GM19395 (cell line): ENCODE data around the gene SHOC1.
"Not testable (repeated sequence)": the region's sequence is repeated elsewhere in the genome, so short reads cannot be mapped to it uniquely, and the experiment has no call there.

Source experiments
- ATAC-seq: cut with Tn5 transposase; IDR thresholded peaks from one replicate; pipeline ENCODE4 v1.9.1; 2021; ENCODE audit warnings: mild to moderate bottlenecking, moderate library complexity; ENCODE audit not compliant: unreplicated experiment

SHOC1 gene

DNA sequence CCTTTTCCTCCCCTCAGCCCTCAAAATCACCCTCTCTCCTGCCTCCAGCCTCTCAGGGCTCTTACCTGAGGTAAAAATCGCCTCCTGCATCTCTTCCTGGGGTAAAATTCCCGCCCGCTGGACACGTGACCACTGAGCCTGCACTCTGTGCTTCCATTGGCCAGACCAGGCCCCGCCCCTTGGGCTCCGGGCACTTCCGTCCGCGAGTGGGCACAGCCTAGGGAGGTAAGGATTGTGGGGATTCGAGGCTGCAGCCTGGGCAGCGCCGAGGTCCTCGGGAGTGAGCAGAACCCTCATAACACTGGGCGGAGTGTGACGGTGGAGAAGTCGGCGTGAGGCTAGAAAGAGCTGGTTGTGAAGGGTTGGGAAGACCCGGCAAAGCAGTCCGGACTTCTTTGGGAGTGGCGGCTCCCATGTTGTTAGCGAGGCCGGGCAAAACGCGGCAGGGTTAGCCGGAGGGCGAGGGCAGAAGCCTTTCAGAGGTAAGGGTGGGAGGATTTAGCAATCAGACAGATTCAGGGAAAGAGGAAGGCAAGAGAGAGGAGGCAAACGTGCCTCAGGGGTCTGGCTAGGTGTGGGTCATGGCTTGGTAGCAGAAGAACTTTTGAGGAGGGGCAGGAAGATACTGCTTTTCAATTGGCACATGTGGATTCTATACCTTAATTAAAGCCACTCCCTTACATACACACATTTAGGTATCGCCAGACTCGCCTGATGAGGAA, at the start of gene SHOC1:
TSS of gene SHOC1 (minus strand) at position 103 of the 722 bp plus-strand sequence. CDS start 3,519 bp downstream, outside the sequence.
- no peak for ATAC-seq

DNA sequence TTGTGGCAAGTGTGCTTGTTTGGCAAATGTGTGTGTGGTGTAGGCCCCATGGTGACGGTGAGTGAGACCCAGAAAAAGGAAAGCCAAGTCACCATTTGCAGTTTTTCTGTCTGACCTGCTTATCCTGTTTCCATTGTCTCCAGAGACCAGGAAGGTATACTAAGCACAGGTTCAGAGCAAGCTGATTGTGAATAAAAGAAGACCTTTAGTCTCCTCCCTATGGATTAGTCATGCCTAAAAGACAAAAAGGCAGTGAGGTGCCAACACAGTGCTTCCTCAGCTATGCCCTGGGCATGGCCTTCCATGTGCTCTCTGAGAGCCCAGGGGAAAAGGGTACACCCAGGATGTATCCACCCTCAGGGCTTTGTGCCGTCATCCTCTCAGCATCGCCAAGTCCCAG, 49.2 kb upstream of the SHOC1 start:
- no peak for ATAC-seq

DNA sequence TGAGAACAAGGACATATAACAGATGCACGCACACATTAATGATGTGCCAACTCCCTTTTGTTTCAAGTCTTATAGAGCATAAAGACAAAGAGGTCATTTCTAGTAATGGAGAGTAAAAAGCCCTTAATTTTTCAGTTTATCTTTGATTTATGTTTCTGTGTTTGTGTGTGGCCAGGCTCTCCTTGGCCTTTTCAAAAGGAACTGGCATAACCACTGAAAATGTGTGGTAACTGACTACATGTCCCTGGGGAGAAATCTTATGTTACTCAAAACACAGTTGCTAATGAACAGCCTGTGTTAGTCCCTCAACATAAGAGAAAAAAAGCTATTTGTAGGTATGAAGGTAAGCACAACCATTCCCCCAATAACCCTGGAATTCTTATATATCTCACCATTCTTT, 47.6 kb upstream of the SHOC1 start:
- no peak for ATAC-seq

DNA sequence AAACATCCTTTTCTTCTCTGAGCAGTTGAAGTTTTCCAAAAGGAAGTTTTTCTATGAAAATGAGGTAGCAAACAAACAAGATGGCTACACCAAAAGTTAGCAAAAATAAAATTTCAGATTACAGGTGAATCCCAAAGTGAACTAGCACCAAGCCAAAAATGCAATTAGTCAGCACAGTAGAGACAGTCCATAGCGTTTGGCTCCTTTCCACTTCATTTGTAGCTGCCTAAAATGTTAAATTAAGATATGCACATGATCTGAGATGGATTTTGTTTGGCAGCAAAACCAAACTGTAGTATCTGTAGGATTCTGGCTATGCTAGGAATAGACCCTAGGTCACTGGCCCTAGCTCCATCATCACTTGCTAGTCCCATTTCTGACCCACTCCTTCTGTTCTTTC, 45.7 kb upstream of the SHOC1 start:
- ATAC-seq: no peak

DNA sequence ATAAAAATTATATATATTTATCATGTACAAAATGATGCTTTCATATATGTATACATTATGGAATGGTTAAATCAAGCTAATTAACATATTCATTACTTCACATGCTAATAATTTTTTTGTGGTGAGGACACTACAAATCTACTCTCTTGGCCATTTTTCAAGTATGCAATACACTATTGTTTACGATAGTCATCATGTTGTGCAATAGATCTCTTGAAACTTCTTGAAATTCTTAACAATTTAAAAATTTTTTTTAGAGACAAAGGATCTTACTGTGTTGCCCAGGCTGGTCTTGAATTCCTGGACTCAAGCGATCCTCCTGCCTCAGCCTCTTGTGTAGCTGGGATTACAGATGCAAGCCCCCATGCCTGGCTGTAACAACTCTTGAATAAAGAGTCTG, 45.2 kb upstream of the SHOC1 start:
- no peak for ATAC-seq

- ATAC-seq: peak; percentile 71
These were observed 44.6 kb upstream of the SHOC1 start for GRCh38 chr9:111839387-111839786.

GRCh38 chr9:111838439-111838838, 43.7 kb upstream of the SHOC1 start:
- no peak for ATAC-seq

DNA sequence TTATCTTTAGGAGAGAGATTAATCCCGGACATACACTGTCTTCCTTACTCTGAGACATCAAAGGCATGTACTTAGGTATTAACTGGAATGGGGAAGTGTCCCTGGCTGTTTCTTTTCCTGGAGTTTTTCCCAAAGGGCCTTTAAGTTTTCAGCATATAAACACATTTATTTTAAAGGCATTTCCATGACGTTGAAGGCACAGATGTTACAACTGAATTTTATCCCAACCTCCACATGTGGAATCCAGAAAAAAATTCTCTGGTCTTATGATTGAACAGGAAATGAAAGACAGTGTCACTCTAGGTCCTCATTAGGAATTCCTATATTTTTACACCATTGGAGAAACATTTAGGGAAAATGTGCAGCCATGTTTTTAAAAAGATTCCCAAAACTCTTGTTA, 41.6 kb upstream of the SHOC1 start:
- ATAC-seq: no peak

DNA sequence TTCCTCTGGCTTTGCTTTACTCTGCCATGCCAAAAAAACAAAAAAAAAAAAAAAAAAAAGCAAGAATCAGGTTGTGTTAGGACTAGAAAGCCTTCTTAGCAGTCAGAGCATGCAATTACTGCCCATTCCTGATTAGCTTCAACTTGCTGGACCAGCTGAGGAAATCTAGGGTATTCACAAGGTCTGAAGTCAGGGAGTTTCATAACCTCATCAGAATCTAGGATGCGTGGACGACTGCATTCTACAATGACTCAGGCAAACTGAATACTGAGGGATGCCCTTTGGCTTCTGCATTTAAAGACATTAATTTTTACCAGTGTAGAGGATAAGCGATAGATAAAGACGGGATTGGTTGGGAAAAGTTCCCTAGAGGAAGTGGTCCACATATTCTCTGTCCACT, 39.2 kb upstream of the SHOC1 start:
- no peak for ATAC-seq

GRCh38 chr9:111832449-111832848, 37.7 kb upstream of the SHOC1 start:
- no peak for ATAC-seq

DNA sequence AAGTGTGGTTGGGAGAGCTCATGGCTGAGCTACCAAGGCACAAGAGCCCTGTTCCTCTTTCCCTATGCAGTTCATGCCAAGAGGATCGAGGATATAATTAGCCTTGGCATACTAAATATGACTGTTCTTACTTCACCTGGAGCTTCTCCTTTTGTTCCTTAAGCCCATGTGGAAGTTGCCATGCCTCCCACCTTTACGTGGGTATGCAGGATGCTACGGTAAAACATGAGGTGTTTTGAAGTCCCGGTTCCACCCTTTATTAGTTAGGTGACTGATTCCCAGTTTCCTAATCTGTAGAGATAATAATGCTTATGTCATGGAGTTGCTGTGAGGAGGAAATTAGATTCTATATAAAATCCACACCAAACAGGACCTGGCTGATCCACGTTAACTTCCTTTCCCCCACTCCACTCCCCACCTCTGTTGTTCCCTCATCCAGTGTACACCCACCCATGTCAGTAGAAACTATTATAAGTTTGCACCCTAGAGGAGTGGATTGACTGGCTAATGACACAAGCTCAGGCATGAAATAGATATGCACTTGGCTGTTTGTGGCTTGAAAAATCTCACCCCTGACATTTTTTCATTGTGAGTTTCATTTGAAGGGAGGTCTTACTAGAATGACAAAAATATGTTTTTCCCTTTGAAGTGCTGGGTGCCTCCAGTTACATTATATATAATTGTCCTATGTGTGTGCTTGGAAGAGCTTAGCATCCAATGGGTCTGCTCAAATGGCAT, 36.8 kb upstream of the SHOC1 start:
- ATAC-seq: no peak

DNA sequence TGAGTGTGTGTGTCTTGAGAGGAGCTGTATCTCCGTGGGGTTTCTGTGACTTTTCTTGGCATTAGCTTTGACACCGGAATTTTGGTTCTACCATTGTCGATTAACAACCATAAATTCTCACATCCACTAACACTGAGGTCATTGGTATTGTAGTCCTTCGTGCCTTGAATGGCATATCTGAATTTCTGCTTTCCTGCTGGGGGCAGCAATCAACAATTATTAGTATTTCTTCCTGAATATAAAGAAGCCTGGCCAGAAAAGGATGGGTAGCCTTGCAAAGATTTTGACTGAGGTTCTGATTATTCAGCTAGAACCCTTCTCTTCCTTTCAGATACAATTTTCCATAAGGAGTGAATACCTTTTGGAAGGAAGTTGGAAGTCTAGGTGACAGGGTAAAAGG, 33.5 kb upstream of the SHOC1 start:
- ATAC-seq: no peak

- no peak for ATAC-seq
These were observed 30.9 kb upstream of the SHOC1 start for GRCh38 chr9:111825468-111826145.

DNA sequence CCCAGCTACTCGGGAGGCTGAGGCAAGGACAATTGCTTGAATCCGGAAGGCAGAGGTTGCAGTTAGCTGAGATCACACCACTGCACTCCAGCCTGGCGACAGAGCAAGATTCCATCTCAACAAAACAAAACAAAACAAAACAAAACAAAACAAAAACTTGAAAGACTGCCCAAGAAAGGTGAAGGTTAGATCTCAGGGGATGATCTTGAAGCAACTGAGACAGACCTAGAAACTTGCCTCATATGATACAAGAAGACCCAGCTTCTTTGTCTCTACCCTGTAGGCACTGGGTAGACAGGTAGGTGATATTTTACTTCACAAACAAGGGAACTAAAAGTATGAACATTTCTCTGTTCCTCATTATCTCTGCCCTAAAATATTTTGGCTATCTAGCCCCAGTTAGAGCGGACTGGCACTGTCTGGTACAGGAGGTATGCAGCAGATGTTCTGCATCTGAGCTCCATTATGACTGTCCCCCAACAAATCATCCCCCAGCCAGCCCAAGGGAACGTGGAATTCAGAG, 26.3 kb upstream of the SHOC1 start:
- no peak for ATAC-seq

- no peak for ATAC-seq
These were observed 24.6 kb upstream of the SHOC1 start for GRCh38 chr9:111819360-111819759.

- ATAC-seq: no peak
These were observed 20.7 kb upstream of the SHOC1 start for GRCh38 chr9:111815285-111816070.

GRCh38 chr9:111812337-111812736, 17.6 kb upstream of the SHOC1 start:
- no peak for ATAC-seq

GRCh38 chr9:111810908-111811307, 16.2 kb upstream of the SHOC1 start:
- ATAC-seq: no peak

DNA sequence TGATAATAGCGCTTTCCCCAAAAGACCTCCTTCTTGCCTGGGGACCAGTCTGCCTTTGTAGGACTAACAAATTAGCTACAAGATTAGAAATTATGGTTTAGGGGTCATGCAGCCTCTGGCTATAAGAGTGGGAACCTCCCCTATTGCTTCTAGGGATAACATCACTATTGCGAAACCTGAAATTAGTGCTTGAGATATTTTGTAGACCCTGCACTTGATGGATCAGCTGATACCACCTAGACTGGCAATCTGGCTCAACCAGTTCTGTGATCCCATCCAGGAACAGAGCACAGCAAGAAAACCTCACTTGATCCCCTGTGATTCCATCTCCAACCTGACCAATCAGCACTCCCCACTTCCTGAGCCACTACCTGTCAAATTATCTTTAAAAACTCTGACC, 15.7 kb upstream of the SHOC1 start:
- ATAC-seq: not testable (repeated sequence)

DNA sequence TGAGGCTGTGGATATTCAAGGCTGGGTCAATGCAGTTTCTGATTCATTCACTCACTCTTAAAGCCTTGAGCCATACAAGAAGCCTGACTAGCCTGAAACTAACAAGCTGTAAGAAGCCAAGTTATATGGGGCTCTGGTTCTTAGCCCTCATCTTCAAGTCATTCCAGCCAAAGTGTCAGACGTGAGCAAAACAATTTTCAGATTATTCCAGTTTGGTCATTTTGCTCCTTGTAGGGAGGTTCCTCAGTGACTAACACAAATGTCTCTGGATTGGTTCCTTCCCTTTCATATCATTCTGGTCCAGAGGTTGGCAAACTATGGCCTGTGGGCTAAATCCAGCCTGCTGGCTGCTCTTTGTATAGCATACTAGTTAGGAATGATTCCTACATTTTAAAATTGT, 12.5 kb upstream of the SHOC1 start:
- ATAC-seq: no peak

DNA sequence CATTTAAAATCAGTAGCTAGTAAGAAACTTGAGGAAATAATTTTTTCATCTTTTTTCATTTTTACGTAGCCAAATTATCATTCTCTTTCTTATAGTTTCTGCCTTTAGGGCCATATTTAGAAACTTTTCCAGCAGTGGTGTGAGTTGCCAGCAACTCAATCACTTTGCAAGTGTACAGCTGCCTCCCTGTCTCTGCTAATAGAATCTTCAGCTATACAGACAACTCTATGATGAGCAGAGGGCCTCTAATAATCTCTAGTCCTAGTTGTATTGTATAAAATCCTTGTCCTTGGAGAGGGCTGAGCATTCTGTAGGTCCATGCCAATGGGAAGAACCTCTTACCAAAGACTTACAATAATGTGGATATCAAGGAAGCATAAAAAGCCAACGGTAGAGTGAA, 11.5 kb upstream of the SHOC1 start:
- no peak for ATAC-seq
